Muscle of back (tissue), 11 donors: ENCODE data around the gene FAM193A. TPM values are rescaled to one million over a fixed set of nuclear protein-coding genes. Genes with fewer than 3 reads are reported as not detected.
"Not testable (repeated sequence)": the region's sequence is repeated elsewhere in the genome, so short reads cannot be mapped to it uniquely, and the experiment has no call there.

ENCODE experiments used
- DNase-seq, 3 donors: peaks; one replicate each; pipeline versions ENCODE4 v3.0.0 to v3.0.0-alpha.2; 2013
- polyA plus RNA-seq, 10 donors: library from polyadenylated mRNA; unstranded; fragments of 120-200 nt; gene quantifications; one replicate each; pipeline ENCODE4 v1.2.1, GENCODE V29; 2013; ENCODE audit not compliant: insufficient read length in 10 of 10

Gene FAM193A
- polyA plus RNA-seq, 10 donors: 15.7 to 21.4 (median 17.4) TPM

GRCh38 chr4:2723751-2724150 lies 187.3 kb downstream of the FAM193A start:
- no peak for DNase-seq

- DNase-seq: no peak
These were observed 188.9 kb downstream of the FAM193A start for GRCh38 chr4:2725380-2725779.

GRCh38 chr4:2726881-2727280 lies 190.4 kb downstream of the FAM193A start:
- DNase-seq: not testable (repeated sequence)

GRCh38 chr4:2728221-2728620 lies 191.8 kb downstream of the FAM193A start:
- no peak for DNase-seq

- no peak for DNase-seq
These were observed 192.5 kb downstream of the FAM193A start for GRCh38 chr4:2728806-2729532.

GRCh38 chr4:2729533-2729875 lies 193.1 kb downstream of the FAM193A start:
- no peak for DNase-seq

- DNase-seq: no peak
These were observed 195.5 kb downstream of the FAM193A start for GRCh38 chr4:2731907-2732317.

- no peak for DNase-seq
These were observed 196.1 kb downstream of the FAM193A start for GRCh38 chr4:2732526-2732925.

- DNase-seq: no peak
These were observed 196.8 kb downstream of the FAM193A start for GRCh38 chr4:2733001-2733843.

GRCh38 chr4:2733844-2734574 lies 197.6 kb downstream of the FAM193A start:
- DNase-seq: no peak

GRCh38 chr4:2734612-2735011 lies 198.2 kb downstream of the FAM193A start:
- no peak for DNase-seq

GRCh38 chr4:2735869-2736268 lies 199.4 kb downstream of the FAM193A start:
- no peak for DNase-seq

GRCh38 chr4:2738296-2738695 lies 201.8 kb downstream of the FAM193A start:
- not testable (repeated sequence) for DNase-seq

- DNase-seq: no peak
These were observed 205.2 kb downstream of the FAM193A start for GRCh38 chr4:2741626-2742025.

GRCh38 chr4:2742081-2742822 lies 205.8 kb downstream of the FAM193A start:
- no peak for DNase-seq

GRCh38 chr4:2742823-2743517 lies 206.5 kb downstream of the FAM193A start:
- DNase-seq: no peak

GRCh38 chr4:2743518-2744445 lies 207.3 kb downstream of the FAM193A start:
- DNase-seq: no peak

- no peak for DNase-seq
These were observed 208.3 kb downstream of the FAM193A start for GRCh38 chr4:2744576-2745270.

GRCh38 chr4:2745516-2745915 lies 209.1 kb downstream of the FAM193A start:
- DNase-seq: no peak
